Transverse colon (tissue), 4 donors: ENCODE measurements around the gene WDR83. TPM values are rescaled to one million over a fixed set of nuclear protein-coding genes. Genes with fewer than 3 reads are reported as not detected.

Experiments
- DNase-seq: peaks from one replicate; pipeline ENCODE4 v3.0.0-alpha.2; 2019
- H3K27ac ChIP-seq, 4 donors: fragments of 200-600 bp; sonication (generic); 2 replicates each; pipeline ENCODE4 v1.5.1; 2016 to 2018; ENCODE audit warnings: inconsistent platforms in 4 of 4
- H3K27me3 ChIP-seq: fragments of 200-600 bp; sonication (generic); 2 replicates; pipeline ENCODE4 v1.5.1; 2017; ENCODE audit warnings: inconsistent platforms
- H3K36me3 ChIP-seq, 4 donors: fragments of 200-600 bp; sonication (generic); 2 replicates each; pipeline ENCODE4 v1.5.1; 2017 to 2019; ENCODE audit warnings: inconsistent platforms in 4 of 4
- H3K4me1 ChIP-seq, 4 donors: fragments of 200-600 bp; sonication (generic); 2 replicates each; pipeline ENCODE4 v1.5.1; 2017 to 2020; ENCODE audit warnings: inconsistent platforms in 4 of 4
- H3K4me3 ChIP-seq, 4 donors: fragments of 200-600 bp; sonication (generic); 1 replicate in 1 of 4; 2 replicates in 3 of 4; pipeline versions ENCODE4 v1.5.1 to v1.6.1; 2017 to 2019; ENCODE audit warnings: inconsistent platforms in 4 of 4
- H3K9me3 ChIP-seq, 2 donors: fragments of 200-600 bp; sonication (generic); 2 replicates each; pipeline ENCODE4 v1.5.1; 2017 to 2019; ENCODE audit warnings: inconsistent platforms in 2 of 2
- EP300 ChIP-seq: sonication (generic); formaldehyde crosslinking; IDR thresholded peaks from one replicate; pipeline ENCODE4 v1.6.1; 2017; ENCODE audit warnings: antibody characterized with exemption, low read depth
- POLR2A ChIP-seq: fragments of 450-650 bp; IDR thresholded peaks from one replicate; pipeline ENCODE4 v1.6.1; 2016; ENCODE audit warnings: antibody characterized with exemption, mild to moderate bottlenecking, moderate library complexity
- POLR2AphosphoS5 ChIP-seq, 3 donors: sonication (generic); formaldehyde crosslinking; IDR thresholded peaks; one replicate each; pipeline ENCODE4 v1.6.1; 2016; ENCODE audit warnings: antibody characterized with exemption in 3 of 3
- WGBS, 2 donors: methylation state at CpG; one replicate each; pipeline ENCODE4 v1.1.5; 2018; ENCODE audit warnings: low coverage in 1 of 2; 5-methylcytosine and 5-hydroxymethylcytosine counted together
- in situ Hi-C, 4 donors: fragments of 200-750 bp; cut with MboI; loops; one replicate each; pipeline versions ENCODE4 v1.15.0 to v1.15.1; 2017; ENCODE audit warnings: low sequenced_read_pairs in 3 of 4, low pct_ligation_motif_present in 1 of 4, low pct_unique_long_range_greater_than_20kb in 1 of 4
- intact Hi-C: fragments of 100-400 bp; cut with DNase I; formaldehyde crosslinking; loops from one replicate; pipeline ENCODE4 v1.15.1; 2023; ENCODE audit warnings: low total_unique reads
- small RNA-seq, 4 donors: library from RNA; depleted of rRNA; stranded (forward); fragments of <200 nt; gene quantifications; one replicate each; pipeline ENCODE3, GENCODE V24; 2016
- total RNA-seq, 4 donors: library from RNA; depleted of rRNA; stranded (reverse); fragments of >200 nt; gene quantifications; one replicate each; pipeline ENCODE4 v1.1.0, GENCODE V29; 2016
- TF ChIP-seq, protein P1 (sequence below), 5 experiments: fragments of 200-600 bp in 3 of 5; fragments of 450-650 bp in 2 of 5; sonication (generic) in 3 of 5; IDR thresholded peaks; 1 replicate in 2 of 5; 2 replicates in 3 of 5; pipeline ENCODE4 v1.5.1; 2016 to 2017; ENCODE audit warnings: antibody characterized with exemption in 5 of 5, inconsistent platforms in 3 of 5, mild to moderate bottlenecking in 2 of 5, moderate library complexity in 1 of 5

The WDR83 gene
- total RNA-seq, 4 donors from 2014 or later: 7.6 to 36.3 (median 9.4) TPM; not detected in 1

DNA sequence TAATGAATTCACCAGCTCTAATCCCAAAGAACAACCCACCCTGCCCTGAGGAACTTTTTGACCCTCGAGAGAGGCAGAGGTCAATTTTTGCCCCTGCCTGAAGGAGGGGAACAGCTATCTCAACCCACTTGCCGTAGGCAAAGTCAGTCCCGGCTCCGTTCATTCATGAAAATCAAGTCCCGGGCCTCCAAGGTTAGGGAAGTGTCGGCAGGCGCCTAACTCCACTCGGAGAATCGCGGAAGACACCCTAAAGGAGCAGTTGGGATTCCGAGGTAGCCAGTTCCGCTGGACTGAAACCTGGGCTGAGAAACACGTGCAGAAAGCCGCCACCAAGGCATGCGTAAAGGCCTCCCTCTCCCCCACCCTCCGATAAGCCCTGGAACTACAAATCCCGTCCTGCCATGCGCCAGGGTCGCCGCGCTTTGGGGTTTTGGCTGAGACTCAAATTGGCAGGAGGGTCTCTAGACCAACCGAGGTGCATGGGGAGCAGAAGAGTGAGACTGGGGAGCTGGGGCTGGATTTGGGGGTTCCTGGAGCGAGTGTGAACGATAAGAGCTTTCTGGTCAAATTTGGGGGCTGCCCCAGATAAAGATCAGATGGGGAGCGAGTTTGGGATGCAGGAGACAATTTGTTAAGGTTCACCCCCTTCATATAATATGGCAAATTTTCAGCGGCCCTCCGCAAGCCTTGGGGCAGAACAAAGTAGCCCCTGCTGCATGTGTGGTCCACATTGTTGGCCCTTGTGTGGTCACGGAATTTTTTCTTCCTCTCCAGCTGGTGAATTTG, 57.2 kb downstream of the WDR83 start, which contains the start of gene TNPO2:
Gene TNPO2 (minus strand): TSS at position 292 of the 786 bp plus-strand sequence. CDS start 2,955 bp downstream, outside the sequence.
- DNase-seq: peak; percentile 69
- 4 to 13% methylated on average over 6 to 28 of the region's 28 CpGs for WGBS, 2 donors
- Histone ChIP-seq H3K36me3 (peaks cover 0 to 5% (median 0%) of the 10 kb centered on the region in 4 donors), H3K9me3 (no peaks in the 10 kb centered on the region), H3K4me1 (peaks cover 14 to 46% (median 29%) of the 10 kb centered on the region in 4 donors), H3K4me3 (peak within 1 kb of the TSS; percentile 29 to 99 (median 90)), H3K27ac (peak within 1 kb of the TSS; percentile 92 to 98 (median 96)), H3K27me3 (no peaks in the 10 kb centered on the region)
- in situ Hi-C loops (no loop called here), intact Hi-C loops (no loop called here)
- TF ChIP-seq, protein P1, sequence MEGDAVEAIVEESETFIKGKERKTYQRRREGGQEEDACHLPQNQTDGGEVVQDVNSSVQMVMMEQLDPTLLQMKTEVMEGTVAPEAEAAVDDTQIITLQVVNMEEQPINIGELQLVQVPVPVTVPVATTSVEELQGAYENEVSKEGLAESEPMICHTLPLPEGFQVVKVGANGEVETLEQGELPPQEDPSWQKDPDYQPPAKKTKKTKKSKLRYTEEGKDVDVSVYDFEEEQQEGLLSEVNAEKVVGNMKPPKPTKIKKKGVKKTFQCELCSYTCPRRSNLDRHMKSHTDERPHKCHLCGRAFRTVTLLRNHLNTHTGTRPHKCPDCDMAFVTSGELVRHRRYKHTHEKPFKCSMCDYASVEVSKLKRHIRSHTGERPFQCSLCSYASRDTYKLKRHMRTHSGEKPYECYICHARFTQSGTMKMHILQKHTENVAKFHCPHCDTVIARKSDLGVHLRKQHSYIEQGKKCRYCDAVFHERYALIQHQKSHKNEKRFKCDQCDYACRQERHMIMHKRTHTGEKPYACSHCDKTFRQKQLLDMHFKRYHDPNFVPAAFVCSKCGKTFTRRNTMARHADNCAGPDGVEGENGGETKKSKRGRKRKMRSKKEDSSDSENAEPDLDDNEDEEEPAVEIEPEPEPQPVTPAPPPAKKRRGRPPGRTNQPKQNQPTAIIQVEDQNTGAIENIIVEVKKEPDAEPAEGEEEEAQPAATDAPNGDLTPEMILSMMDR (IDR thresholded peaks at IDR 0.05): no peak
- TF ChIP-seq POLR2A: no peak
- TF ChIP-seq POLR2AphosphoS5 (IDR thresholded peaks at IDR 0.05): no peak
- no peak for TF ChIP-seq EP300

Small RNA genes within 50 kb of the gene (small RNA-seq; reads per million reads assigned to genes)
- 57.7 to 125 (median 102) reads per million in 4 donors for gene SNORD41

Other genes with a start within 250 kb of the WDR83 start
- 1 to 10 TPM; 1.8 to 8.1 (median 7.0) TPM for gene ZNF443, start 225.8 kb upstream of the WDR83 start, total RNA-seq
- 1 to 10 TPM; 1.1 to 4.1 (median 2.2) TPM for gene ZNF709, start 182.0 kb upstream of the WDR83 start, total RNA-seq
- gene ZNF564, start 115.3 kb upstream of the WDR83 start, total RNA-seq: 10 to 100 TPM; 16.4 to 25.6 (median 19.6) TPM
- gene ZNF490, start 56.0 kb upstream of the WDR83 start, total RNA-seq: 10 to 100 TPM in 2 of 4 donors, 1 to 10 TPM in 2; 6.7 to 54.9 (median 10.8) TPM
- gene ZNF791, start 55.9 kb upstream of the WDR83 start, total RNA-seq: 10 to 100 TPM; 17.5 to 83.0 (median 24.9) TPM
- gene MAN2B1, start 65 bp upstream of the WDR83 start, total RNA-seq: 100 to 1,000 TPM in 1 of 4 donors, 10 to 100 TPM in 3; 52.4 to 272 (median 70.1) TPM
- gene DHPS, start 15.1 kb downstream of the WDR83 start, total RNA-seq: 100 to 1,000 TPM; 117 to 139 (median 128) TPM
- not detected for gene GNG14, start 21.2 kb downstream of the WDR83 start, total RNA-seq
- gene FBXW9, start 29.8 kb downstream of the WDR83 start, total RNA-seq: 1 to 10 TPM; 3.2 to 8.1 (median 4.9) TPM
- 100 to 1,000 TPM in 1 of 4 donors, 10 to 100 TPM in 3; 39.2 to 128 (median 62.7) TPM for gene TNPO2, start 57.1 kb downstream of the WDR83 start, total RNA-seq
- gene TRIR, start 67.9 kb downstream of the WDR83 start, total RNA-seq: 100 to 1,000 TPM; 295 to 760 (median 327) TPM
- gene GET3, start 70.7 kb downstream of the WDR83 start, total RNA-seq: 10 to 100 TPM; 18.3 to 75.2 (median 43.6) TPM
- gene BEST2, start 85.0 kb downstream of the WDR83 start, total RNA-seq: 100 to 1,000 TPM; 121 to 325 (median 141) TPM
- gene HOOK2, start 108.7 kb downstream of the WDR83 start, total RNA-seq: 100 to 1,000 TPM; 138 to 387 (median 215) TPM
- 100 to 1,000 TPM; 386 to 857 (median 664) TPM for gene JUNB, start 124.7 kb downstream of the WDR83 start, total RNA-seq
- 100 to 1,000 TPM; 172 to 357 (median 198) TPM for gene PRDX2, start 135.0 kb downstream of the WDR83 start, total RNA-seq
- gene THSD8, start 135.3 kb downstream of the WDR83 start, total RNA-seq: 1 to 10 TPM in 1 of 4 donors, not detected in 3; 1.6 TPM
- 10 to 100 TPM in 1 of 4 donors, 1 to 10 TPM in 2, not detected in 1; 2.7 to 17.5 (median 4.0) TPM for gene RNASEH2A, start 139.8 kb downstream of the WDR83 start, total RNA-seq
- gene RTBDN, start 167.8 kb downstream of the WDR83 start, total RNA-seq: not detected
- 1 to 10 TPM in 1 of 4 donors, under 1 TPM in 2, not detected in 1; 0.64 to 2.4 (median 0.82) TPM for gene MAST1, start 171.7 kb downstream of the WDR83 start, total RNA-seq
- gene DNASE2, start 214.6 kb downstream of the WDR83 start, total RNA-seq: 10 to 100 TPM; 24.6 to 34.4 (median 34.4) TPM
- under 1 TPM in 1 of 4 donors, not detected in 3; 0.32 TPM for gene KLF1, start 220.4 kb downstream of the WDR83 start, total RNA-seq
- 10 to 100 TPM in 3 of 4 donors, 1 to 10 TPM in 1; 1.9 to 43.4 (median 33.2) TPM for gene GCDH, start 224.4 kb downstream of the WDR83 start, total RNA-seq